GM10847 (cell line): ENCODE results near the gene GLRA1.

Experiments used
- POLR2A ChIP-seq: IDR thresholded peaks from 2 replicates; pipeline ENCODE4 v1.6.1; 2011; ENCODE audit not compliant: insufficient read length; ENCODE audit errors: extremely low read depth

Gene GLRA1

DNA sequence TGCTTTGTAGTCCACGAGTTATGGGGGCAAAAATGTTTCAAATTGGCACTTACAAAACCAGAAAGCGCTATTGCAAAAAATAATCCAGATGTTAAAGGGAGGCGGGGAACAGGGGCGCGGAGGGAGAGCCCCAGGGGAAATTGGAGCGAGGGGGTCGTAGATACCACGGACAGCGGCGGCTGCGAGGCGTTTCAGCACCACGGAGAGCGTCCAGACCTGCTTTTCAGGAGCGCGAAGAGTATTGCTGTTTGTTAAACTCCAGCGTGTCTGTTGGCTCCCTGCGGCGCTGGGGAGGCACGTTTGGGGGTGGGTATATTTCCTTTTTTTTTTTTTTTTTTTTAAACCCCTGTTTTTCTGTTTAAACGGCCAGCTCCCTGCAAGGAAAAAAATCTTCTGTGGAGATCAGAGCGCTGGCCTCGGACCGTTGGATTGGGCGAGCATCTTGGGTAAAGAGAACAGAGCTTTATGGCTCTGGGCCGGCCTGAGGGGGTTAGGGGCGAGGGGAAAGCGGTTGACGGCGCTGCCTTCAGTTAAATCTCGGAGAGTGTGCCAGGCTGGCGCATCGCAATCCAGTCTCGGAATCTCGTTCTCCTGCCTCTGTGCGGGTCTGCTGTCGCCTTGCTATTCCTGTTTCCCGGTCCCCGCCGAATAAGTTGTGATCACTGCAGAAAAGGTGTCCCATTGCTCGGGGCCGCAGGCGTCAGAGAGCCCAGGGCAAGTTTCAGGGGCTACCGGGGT, at the start of gene GLRA1:
Gene GLRA1 (minus strand): TSS at position 288 of the 738 bp plus-strand sequence. CDS start 302 bp downstream, outside the sequence.
- TF ChIP-seq POLR2A: no peak

DNA sequence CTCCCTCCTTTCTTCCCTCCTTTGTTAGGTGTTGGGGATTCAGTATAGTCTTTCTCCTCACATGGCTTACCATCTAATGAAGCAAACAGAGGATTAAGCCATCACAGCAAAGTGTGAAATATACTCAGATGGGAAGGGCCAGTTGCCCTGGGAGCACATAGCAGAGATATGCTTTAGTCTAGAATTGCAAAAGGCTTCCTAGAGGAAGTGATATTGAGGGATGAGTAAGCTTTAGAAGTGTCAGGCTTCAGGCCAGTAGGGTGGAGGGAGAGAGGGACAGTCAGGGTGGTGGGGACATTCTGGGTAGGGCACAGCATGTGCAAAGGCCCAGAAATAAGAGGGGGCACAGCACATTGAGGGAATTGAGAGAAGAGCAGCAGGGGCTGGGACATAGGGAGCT, 46.2 kb upstream of the GLRA1 start:
- no peak for TF ChIP-seq POLR2A

DNA sequence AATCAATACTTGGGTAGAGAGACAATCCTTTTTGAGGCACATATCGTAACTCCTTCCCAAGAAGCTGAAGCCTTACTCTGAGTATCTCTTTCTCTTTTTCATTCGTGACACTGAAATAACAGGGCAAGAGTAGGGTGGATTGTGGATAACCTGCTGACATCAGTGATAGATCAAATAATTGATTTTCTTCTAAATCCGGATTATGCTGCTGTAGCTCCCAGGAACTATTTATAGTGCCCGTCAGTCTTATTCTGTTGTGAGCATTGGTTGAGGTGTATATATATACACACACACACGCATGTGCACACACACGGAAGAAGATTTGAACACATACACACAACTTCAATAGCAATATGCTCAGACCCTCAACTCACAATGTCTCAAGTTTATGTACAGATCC, 43.2 kb upstream of the GLRA1 start:
- TF ChIP-seq POLR2A: no peak

DNA sequence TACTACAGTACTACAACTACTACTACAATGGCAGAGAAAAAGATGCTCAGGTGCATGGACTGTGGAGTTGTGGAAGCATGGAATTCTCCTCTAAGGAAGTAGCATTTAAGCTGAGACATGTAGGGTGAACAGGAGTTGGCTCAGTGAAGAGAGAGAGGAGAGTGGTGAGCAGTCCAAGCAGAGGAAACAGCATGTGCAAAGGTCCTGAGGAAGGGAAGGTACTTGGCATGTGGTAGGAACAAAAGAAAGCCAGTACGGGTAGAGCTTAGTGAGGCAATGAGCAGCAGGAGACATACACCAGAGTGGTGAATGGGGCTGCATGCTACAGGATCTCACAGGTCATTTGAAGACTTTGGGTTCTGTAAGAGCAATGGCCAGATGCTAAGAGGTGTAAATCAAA, 41.4 kb upstream of the GLRA1 start:
- TF ChIP-seq POLR2A: no peak

DNA sequence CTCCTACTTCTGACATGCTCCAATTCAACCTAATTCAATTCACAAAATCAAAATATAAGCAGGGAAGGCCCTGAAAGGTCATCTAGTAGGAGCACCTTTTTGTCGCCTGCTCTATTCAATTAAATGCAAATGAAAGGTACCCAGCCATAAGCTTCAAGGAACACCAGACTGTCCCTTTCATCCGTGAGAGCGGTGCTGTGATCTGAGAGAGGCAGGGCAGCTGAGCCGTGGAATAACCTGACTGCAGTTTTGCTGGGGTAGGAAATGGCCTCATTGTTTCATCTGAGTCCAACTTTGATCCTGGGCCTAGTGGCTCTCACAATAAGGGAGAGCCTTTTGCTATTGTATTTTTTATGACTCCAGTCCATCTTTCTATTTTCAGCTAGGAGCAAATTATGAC, 39.8 kb upstream of the GLRA1 start:
- no peak for TF ChIP-seq POLR2A

DNA sequence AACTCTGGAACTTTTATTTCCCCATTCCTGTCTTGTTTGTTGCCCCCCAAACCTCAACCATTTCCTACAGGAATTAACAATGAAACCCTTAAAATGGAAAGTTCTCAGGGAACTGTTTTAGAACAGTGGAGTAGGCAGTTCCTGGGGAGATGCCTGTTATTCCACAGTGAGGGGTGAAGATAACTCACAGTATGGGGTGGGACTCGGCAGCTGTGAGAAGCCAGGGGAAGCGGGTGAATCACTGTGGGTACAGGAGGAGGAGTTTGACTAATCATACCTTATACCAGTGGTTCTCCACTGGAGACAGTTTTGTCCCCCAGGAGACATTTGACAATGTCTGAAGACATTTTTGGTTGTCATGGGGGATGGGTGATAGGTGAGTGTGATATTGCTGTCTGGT, 36.9 kb upstream of the GLRA1 start:
- TF ChIP-seq POLR2A: no peak

DNA sequence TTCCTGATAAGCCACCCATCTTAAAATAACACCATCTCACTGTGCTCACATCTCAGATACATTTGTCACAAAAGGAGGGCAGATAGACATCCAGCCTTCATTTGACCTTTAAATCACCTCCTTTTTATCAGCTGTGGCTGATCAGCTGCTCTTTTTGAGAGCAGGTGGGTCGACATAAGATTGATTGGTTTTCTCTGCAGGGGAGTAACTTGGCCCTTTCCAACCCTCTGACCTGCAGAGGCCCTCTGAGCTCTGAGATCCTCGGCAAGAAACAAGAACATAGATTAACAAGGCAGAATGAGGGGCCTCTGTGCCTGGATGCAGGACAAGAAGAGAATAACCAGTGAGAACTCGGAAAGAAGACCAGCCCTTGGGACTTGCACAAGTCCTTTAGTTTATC, 33.5 kb upstream of the GLRA1 start:
- TF ChIP-seq POLR2A: no peak

DNA sequence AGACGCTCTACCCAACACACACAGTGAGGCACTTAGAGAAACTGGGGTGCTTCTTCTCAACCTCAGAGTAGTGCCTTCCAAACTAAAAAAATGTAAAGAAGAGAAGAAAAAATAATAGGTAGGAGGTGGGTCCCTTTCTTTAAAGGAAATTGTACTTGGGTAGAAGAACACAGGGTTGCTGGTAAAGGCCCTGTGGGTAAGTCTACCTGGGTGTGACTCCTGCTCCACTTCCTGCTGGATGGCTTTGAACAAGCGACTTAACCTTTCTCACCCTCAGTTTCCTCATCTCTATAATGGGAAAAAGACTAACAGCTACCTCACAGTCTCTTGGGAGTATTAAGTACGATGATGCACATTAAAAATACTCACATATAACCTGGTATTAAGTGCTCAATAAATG, 32.1 kb upstream of the GLRA1 start:
- TF ChIP-seq POLR2A: no peak

DNA sequence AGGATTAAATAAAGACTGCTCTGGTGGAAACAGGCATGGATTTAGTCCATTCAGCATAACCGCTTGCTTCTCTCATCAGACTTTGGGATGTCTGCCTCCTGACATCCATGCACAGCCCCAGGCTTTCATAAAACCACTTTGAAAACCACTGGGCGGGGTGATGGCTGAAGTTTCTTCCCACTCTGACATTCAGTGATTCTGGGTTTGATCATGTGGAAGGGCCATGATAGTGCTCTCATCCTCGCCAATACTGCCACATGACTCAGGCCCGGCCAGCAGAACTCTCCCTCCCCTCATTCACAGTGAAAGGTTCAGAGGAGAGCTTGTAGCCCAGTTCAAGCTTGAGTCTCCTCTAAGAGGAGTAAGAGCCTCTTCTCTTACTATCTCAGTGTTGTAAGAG, 29.6 kb upstream of the GLRA1 start:
- no peak for TF ChIP-seq POLR2A

DNA sequence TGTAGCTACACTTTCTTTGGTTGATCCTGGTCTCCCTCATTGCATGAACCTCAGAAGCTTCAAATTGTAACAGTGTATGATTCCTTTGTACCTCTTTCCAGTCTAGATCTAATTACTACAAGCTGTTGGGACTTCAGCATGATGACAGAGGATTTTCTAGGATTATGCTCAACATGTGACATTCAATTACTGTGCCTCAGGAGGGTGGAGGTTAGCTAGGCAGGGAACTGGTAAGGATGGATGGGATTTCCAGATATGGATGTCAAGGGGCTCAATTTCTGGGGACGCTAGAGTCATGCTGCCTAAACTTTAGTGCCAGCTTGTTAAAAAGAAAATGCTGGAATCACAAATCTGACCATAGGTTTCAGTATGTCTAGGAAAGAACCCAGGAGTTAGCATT, 29.2 kb upstream of the GLRA1 start:
- TF ChIP-seq POLR2A: no peak

DNA sequence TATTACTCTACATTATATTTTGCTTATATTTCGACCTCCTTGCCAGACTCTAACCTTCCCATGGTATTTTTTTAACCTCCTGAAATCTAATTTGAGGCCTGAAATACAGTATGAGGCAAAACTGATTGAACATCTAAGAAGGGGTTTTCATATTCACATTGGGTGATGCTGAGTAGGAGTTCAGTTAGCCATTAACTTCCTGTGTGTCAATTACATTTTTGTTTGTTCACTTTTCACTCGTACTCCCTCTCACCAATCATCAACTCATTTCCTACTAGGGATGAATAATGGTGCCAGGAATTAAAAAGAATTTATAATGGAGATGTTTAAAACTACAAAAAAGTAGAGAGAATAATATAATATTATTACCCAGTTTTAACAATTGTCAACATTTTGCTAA, 27.6 kb upstream of the GLRA1 start:
- TF ChIP-seq POLR2A: no peak

DNA sequence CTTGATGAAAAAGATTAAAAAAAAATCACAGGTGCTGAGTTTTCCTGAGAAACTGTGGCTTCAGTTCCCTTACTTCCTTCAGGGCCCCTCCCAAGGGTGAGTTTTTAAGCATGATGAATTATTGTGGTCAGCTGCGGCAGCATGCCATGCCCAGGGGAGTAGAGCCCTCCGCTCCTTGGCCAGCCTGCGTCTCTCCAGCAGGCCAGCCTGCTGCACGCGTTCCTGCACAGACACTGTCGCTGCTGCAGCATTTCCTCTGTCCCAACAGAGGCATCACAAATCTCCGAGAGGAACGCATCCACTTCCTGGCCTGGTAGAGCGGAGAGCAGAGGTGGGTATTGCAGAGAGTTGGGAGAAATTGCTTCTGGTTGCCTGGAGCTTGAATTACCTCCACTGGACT, 26.1 kb upstream of the GLRA1 start:
- no peak for TF ChIP-seq POLR2A

DNA sequence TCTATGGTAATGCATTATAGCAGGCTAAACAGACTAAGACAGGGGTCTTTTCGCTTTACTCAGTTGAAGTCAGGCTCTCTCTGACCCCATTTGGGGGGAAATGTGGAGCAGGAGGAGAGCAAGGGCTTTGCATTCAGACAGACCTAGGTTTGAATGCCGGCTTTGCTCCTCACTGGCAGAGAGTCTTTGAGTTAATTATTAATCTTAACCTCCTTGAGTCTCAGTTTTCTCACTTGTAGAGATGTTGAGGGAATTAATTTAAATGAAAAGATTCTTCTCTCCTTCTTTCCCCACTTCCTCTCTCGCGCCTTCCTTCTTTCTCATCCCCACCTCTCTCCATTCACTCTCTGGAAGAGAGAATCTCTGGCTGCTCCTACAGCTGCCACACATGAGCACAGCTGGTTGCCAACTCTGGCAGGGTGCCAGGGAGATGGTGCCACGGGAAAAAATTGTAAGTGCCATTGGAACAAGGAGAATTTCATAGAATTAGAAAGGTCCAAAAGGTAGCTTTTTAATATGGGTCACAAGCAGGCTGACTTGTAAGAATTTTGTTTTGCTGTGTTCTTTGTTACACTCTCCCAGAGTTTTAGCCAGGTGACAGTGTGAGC, 25.2 kb upstream of the GLRA1 start:
- TF ChIP-seq POLR2A: no peak

DNA sequence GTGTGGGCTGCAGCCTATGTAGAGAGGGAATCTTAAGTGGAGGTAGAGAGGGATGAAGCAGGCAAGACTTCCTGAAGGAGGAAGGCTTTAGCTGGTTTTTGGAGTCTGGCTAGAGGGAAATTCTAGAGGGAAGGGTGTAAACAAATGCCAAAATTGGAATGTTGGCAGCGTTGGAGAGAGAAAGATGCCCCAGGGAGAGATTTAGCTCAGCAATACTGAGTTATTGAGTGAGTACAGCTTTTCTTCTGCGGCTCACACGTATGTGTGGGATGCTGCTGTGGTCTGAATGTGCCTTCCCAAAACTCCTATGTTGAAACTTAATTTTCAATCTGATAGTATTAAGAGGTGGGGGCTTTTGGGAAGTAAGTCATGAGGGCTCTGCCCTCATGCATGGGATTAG, 24.5 kb upstream of the GLRA1 start:
- no peak for TF ChIP-seq POLR2A

DNA sequence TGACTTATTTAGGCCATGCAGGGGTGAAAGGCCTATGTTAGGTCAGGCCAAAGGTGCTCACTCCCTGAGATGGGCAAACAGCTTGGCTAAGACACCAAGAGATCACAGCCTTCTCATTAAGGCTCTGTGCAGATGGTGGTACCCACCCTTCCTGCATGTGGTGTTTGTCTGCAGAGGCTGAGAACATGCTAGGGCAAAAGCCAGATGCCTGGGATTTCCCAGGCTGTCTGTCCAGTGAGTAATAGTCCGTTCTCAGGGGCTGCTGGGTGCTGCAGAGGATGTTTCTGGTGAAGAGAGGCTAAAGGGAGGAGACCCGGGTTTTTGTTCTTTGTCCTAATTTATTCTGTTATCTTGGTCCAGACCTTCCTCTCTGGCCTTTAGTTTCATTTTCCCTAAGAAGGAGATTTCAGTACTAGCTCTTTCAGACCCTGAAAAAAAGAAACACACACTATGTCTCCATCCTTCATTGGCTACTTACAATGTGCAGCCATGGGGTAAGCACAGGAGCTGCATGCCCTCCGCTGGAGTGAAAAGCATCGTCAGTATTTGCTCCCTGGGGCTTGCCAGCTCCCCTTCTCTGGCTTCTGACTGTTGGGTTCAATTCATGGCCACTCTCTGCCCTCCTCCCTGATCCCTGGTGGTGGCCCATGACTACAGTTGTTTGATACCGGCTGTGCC, 23.4 kb upstream of the GLRA1 start:
- no peak for TF ChIP-seq POLR2A

DNA sequence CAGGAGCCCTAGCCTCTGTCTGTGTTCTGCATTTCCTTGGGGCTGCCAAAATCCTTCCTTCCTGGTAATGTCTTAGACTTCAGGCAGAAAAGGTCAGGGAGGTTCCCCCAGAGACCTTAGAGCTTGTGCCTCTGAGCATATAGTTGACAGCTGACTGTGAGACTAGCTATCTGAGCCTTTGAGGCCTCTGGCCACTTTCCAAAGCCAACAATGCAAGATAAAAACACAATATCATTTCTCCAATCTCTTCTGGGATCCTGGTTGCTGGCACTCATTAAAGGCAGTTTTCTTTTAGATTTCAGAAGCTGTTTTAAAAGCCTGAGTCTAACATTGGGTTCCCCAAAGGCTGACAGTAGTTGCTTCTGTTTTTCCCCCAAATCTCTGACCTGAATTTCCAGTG, 13.2 kb upstream of the GLRA1 start:
- no peak for TF ChIP-seq POLR2A
